HG03280 (cell line): ENCODE measurements around the gene SHISAL2A.

Experiments
- ATAC-seq: cut with Tn5 transposase; IDR thresholded peaks from one replicate; pipeline ENCODE4 v1.9.1; 2021; ENCODE audit warnings: mild to moderate bottlenecking, moderate library complexity; ENCODE audit not compliant: unreplicated experiment

SHISAL2A gene

GRCh38 chr1:52615489-52616042 lies 17.4 kb upstream of the SHISAL2A start:
- ATAC-seq = no peak

- no peak for ATAC-seq
Measured at GRCh38 chr1:52621950-52622349, 11.0 kb upstream of the SHISAL2A start.

GRCh38 chr1:52623812-52624211 lies 9.2 kb upstream of the SHISAL2A start:
- ATAC-seq = no peak

- no peak for ATAC-seq
Measured at GRCh38 chr1:52627028-52627427, 5.9 kb upstream of the SHISAL2A start.

GRCh38 chr1:52628614-52629324 lies 4.2 kb upstream of the SHISAL2A start:
- no peak for ATAC-seq

- no peak for ATAC-seq
Measured at GRCh38 chr1:52629325-52629643, 3.7 kb upstream of the SHISAL2A start.

- ATAC-seq = no peak
Measured at GRCh38 chr1:52629667-52630066, 3.3 kb upstream of the SHISAL2A start.

GRCh38 chr1:52631759-52632331 lies 1.1 kb upstream of the SHISAL2A start:
- ATAC-seq = no peak

- no peak for ATAC-seq
Measured at GRCh38 chr1:52633291-52633754, 355 bp downstream of the SHISAL2A start.

GRCh38 chr1:52634111-52634510 lies 1.1 kb downstream of the SHISAL2A start:
- ATAC-seq = no peak

- ATAC-seq = no peak
Measured at GRCh38 chr1:52635321-52636089, 2.5 kb downstream of the SHISAL2A start.

GRCh38 chr1:52636721-52637695 lies 4.0 kb downstream of the SHISAL2A start:
- ATAC-seq = peak; percentile 70

- no peak for ATAC-seq
Measured at GRCh38 chr1:52637946-52638345, 5.0 kb downstream of the SHISAL2A start.

- no peak for ATAC-seq
Measured at GRCh38 chr1:52640697-52641096, 7.7 kb downstream of the SHISAL2A start.

GRCh38 chr1:52641307-52641706 lies 8.3 kb downstream of the SHISAL2A start:
- no peak for ATAC-seq

- ATAC-seq = no peak
Measured at GRCh38 chr1:52645261-52645660, 12.3 kb downstream of the SHISAL2A start.

- ATAC-seq = no peak
Measured at GRCh38 chr1:52651904-52652303, 18.9 kb downstream of the SHISAL2A start.

- ATAC-seq = no peak
Measured at GRCh38 chr1:52653207-52653849, 20.4 kb downstream of the SHISAL2A start.

- ATAC-seq = no peak
Measured at GRCh38 chr1:52654063-52654462, 21.1 kb downstream of the SHISAL2A start.

GRCh38 chr1:52657702-52658101 lies 24.7 kb downstream of the SHISAL2A start:
- no peak for ATAC-seq
